Right atrium auricular region (tissue), 2 donors: ENCODE measurements around the gene F8. TPM values are rescaled to one million over a fixed set of nuclear protein-coding genes. Genes with fewer than 3 reads are reported as not detected.
A peak's percentile ranks its signal among the peaks of the same experiment; 100 is the strongest.

Experiments
- DNase-seq: peaks from one replicate; pipeline ENCODE4 v3.0.0-alpha.2; 2019; ENCODE audit warnings: low spot score
- H3K27ac ChIP-seq, 2 donors: fragments of 200-600 bp; sonication (generic); 1 replicate in 1 of 2; 2 replicates in 1 of 2; pipeline ENCODE4 v1.5.1; 2016 to 2019
- H3K27me3 ChIP-seq, 2 donors: fragments of 200-600 bp; sonication (generic); one replicate each; pipeline versions ENCODE4 v1.5.1 to v1.6.0; 2017 to 2019
- H3K36me3 ChIP-seq: fragments of 200-600 bp; sonication (generic); one replicate; pipeline ENCODE4 v1.5.1; 2016
- H3K4me1 ChIP-seq, 2 donors: fragments of 200-600 bp; sonication (generic); one replicate each; pipeline versions ENCODE4 v1.5.1 to v1.6.0; 2017 to 2019
- H3K4me3 ChIP-seq, 2 donors: fragments of 200-600 bp; sonication (generic); 1 replicate in 1 of 2; 2 replicates in 1 of 2; pipeline ENCODE4 v1.5.1; 2017 to 2019; ENCODE audit warnings: mild to moderate bottlenecking in 1 of 2, moderate library complexity in 1 of 2
- H3K9me3 ChIP-seq, 2 donors: fragments of 200-600 bp; sonication (generic); one replicate each; pipeline ENCODE4 v1.5.1; 2019
- total RNA-seq, 2 donors: library from RNA; depleted of rRNA; stranded (reverse); fragments of >200 nt; gene quantifications; one replicate each; pipeline ENCODE4 v1.1.0, GENCODE V29; 2016
- TF ChIP-seq, protein P1 (sequence below), 2 donors: fragments of 200-600 bp; sonication (generic); IDR thresholded peaks; one replicate each; pipeline ENCODE4 v1.5.1; 2019; ENCODE audit warnings: antibody characterized with exemption in 2 of 2

F8 gene
- total RNA-seq, 2 donors from 2014 or later: 41.2 to 42.9 TPM

DNA sequence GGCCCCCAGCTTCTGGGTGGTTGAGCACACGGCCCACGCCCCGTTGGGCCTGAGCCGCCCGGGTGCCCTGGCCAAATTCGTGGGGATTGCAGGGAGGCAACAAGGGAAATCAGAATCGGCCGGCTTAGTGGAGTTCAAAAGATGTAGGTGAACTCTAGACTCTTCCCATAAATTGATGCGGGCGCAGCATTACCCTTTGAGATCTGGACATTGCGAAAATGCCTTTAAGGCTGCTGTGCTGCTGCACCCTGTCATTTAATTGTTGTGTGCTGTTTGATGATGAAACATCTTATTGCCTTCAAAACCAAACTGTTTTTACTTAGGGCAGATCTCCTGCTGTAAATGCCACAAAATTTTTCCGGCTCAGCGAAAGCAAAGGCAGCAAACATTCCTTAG is 216.8 kb downstream of the F8 start:
- DNase-seq: no peak
- Histone ChIP-seq H3K4me3 (peak overlapping the region; percentile 48 to 64), H3K27me3 (no peaks in the 10 kb centered on the region), H3K4me1 (peaks cover 0 to 9% of the 10 kb centered on the region in 2 donors), H3K27ac (peak overlapping the region; percentile 70 to 75), H3K36me3 (no peaks in the 10 kb centered on the region), H3K9me3 (no peaks in the 10 kb centered on the region)
- TF ChIP-seq, protein P1, sequence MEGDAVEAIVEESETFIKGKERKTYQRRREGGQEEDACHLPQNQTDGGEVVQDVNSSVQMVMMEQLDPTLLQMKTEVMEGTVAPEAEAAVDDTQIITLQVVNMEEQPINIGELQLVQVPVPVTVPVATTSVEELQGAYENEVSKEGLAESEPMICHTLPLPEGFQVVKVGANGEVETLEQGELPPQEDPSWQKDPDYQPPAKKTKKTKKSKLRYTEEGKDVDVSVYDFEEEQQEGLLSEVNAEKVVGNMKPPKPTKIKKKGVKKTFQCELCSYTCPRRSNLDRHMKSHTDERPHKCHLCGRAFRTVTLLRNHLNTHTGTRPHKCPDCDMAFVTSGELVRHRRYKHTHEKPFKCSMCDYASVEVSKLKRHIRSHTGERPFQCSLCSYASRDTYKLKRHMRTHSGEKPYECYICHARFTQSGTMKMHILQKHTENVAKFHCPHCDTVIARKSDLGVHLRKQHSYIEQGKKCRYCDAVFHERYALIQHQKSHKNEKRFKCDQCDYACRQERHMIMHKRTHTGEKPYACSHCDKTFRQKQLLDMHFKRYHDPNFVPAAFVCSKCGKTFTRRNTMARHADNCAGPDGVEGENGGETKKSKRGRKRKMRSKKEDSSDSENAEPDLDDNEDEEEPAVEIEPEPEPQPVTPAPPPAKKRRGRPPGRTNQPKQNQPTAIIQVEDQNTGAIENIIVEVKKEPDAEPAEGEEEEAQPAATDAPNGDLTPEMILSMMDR (IDR thresholded peaks at IDR 0.05): no peak

DNA sequence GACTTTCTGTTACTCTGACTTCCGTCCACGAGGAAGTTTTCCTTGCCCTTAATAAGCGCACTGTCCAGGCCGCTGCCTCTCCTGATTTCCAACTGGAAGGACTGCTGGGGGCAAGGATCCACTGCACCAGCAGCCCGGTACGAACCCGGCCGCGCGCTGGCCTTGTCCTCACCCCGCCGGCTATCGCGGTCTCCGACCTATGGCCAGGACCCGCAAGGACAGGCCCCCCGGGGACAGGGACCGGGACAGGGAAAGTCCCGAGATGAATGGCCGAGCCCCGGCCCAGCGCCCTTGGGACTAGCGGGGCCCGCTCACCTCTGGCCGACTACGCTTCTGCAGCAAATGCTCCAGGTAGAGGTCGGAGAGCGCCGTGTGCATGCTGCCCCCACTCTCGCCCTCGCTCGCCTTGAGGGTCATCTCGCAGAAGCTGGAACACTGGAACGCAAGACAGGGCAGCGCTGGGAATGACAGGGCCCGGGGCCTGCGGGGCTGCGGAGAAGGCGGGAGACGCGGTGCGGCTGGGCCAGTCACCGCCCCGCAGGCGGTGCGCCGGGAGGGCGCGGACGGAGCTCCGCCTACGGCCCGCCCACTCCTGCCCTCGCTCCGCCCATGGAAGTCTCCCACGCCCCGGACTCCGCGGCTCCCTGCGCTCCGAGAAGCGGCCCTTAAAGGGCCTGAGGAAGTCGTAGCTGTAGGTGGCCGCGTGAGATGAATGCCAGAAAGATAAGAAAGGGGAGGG is 217.4 kb downstream of the F8 start, which contains the start of gene MPP1:
Gene MPP1 (minus strand): TSS at position 529 of the 739 bp plus-strand sequence. CDS start 112 bp downstream, at position 417.
- TF ChIP-seq, protein P1 (IDR thresholded peaks at IDR 0.05): no peak
- H3K4me1 ChIP-seq: peaks cover 0 to 10% of the 10 kb centered on the region in 2 donors
- H3K9me3 ChIP-seq: no peaks in the 10 kb centered on the region
- H3K27ac ChIP-seq: peak within 1 kb of the TSS; percentile 70 to 75
- no peaks in the 10 kb centered on the region for H3K27me3 ChIP-seq
- H3K4me3 ChIP-seq: peak within 1 kb of the TSS; percentile 48 to 64
- no peaks in the 10 kb centered on the region for H3K36me3 ChIP-seq
- DNase-seq: peak; percentile 63

DNA sequence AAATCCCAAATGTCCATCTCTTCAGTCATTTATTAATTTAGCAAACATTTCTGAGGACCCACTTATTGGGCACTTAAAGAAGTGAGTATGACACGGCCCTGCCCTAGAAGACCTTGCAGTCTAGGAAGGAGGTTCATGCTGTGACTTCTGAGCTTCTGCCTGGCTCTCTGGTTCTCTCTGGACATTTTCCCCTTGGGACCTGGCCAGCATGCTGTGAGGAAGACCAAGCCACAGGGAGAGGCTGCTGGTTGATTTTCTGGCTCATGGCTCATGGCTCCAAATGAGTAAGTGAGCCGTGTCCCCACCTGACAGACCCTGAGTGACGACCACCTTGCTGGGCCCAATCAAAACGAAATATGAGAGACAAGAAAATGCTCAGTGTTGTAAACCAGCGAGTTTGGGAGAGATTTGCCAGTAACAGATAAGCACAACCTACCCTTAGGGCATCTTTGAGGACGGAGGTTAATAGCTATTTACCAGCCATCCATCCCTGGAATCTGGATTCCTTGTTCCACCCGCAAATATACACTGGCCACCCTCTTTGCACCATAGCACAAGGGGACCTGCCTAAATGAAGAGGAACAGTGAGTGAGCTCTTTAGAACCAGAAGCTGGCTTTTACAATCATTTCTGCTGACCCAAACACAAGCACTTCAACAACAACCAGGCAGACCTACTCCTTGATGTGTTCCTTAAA is 218.1 kb downstream of the F8 start:
- H3K27me3 ChIP-seq: no peaks in the 10 kb centered on the region
- H3K4me1 ChIP-seq: peaks cover 0 to 16% of the 10 kb centered on the region in 2 donors
- H3K27ac ChIP-seq: peak overlapping the region; percentile 70 to 75
- no peaks in the 10 kb centered on the region for H3K36me3 ChIP-seq
- DNase-seq: no peak
- TF ChIP-seq, protein P1 (IDR thresholded peaks at IDR 0.05): no peak
- no peaks in the 10 kb centered on the region for H3K9me3 ChIP-seq
- H3K4me3 ChIP-seq: peak overlapping the region; percentile 48 to 64

DNA sequence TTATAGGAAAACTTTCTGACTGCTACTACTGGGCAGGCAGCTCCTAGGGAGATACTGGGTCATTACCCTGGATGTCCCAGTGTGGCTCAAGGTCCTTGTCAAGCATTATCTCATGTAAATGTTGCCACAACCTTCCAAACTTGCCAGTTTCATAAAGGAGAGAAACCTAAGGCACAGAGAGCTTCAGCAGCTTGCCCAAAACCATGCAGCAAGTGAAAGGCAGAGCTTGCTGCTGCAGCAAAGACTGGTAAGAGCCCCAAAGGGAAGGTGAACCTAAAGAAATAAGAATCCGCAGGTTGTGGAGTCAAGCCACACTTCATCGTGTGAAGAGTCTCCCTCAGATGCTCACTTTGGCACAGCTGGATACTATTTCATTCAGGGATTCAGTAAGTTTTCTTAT is 219.6 kb downstream of the F8 start:
- no peak overlapping the region for H3K27ac ChIP-seq
- H3K4me1 ChIP-seq: peaks cover 0 to 16% of the 10 kb centered on the region in 2 donors
- H3K36me3 ChIP-seq: no peaks in the 10 kb centered on the region
- no peak for DNase-seq
- H3K4me3 ChIP-seq: no peak overlapping the region
- no peaks in the 10 kb centered on the region for H3K9me3 ChIP-seq
- no peaks in the 10 kb centered on the region for H3K27me3 ChIP-seq
- TF ChIP-seq, protein P1 (IDR thresholded peaks at IDR 0.05): no peak

DNA sequence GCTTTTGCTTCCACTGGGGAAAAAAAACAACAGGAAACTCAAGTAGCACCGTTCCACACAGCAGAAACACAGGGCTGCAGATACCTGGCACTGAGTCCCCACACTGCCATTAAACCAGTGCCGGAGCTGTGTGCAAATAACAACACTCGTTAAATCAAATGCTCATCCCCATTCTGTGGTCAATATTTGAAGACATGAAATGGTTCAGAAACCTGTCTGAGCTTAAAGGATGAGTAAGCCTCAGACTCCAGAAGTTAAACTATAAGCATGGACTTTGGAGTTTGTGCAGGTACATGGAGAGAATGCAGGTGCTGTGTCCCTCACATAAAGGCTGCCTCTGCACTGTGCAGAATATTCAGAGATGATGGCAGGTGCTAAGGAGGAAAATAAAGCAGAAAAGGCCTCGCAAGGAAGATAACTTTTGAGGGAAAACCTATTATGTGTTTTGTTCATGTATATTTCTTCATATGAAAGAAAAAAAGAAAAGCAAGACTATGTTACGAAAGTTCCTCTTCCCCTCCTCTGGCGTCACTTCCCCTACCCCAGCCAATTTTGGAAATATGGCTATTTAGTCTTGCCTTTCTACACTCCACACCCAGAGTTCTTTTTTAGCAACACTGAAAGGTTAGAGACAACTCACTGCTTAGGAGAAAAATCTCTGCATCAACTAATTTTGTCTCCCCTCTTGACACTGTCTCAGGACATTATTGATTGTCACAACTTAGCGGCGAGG is 221.9 kb downstream of the F8 start:
- H3K27ac ChIP-seq: no peak overlapping the region
- H3K4me3 ChIP-seq: no peak overlapping the region
- H3K36me3 ChIP-seq: no peaks in the 10 kb centered on the region

More for the DNA sequence above, 221.9 kb downstream of the F8 start:
- TF ChIP-seq, protein P1 (IDR thresholded peaks at IDR 0.05): no peak
- no peak for DNase-seq
- Histone ChIP-seq H3K27me3 (no peaks in the 10 kb centered on the region), H3K9me3 (no peaks in the 10 kb centered on the region), H3K4me1 (peaks cover 0 to 16% of the 10 kb centered on the region in 2 donors)
